Fibroblast of peridontal ligament (primary cell): ENCODE results near the gene INF2.

ENCODE experiments used
- DNase-seq: peaks from one replicate; pipeline ENCODE4 v3.0.0-alpha.2; 2010; ENCODE audit errors: extremely low read depth

INF2 gene

DNA sequence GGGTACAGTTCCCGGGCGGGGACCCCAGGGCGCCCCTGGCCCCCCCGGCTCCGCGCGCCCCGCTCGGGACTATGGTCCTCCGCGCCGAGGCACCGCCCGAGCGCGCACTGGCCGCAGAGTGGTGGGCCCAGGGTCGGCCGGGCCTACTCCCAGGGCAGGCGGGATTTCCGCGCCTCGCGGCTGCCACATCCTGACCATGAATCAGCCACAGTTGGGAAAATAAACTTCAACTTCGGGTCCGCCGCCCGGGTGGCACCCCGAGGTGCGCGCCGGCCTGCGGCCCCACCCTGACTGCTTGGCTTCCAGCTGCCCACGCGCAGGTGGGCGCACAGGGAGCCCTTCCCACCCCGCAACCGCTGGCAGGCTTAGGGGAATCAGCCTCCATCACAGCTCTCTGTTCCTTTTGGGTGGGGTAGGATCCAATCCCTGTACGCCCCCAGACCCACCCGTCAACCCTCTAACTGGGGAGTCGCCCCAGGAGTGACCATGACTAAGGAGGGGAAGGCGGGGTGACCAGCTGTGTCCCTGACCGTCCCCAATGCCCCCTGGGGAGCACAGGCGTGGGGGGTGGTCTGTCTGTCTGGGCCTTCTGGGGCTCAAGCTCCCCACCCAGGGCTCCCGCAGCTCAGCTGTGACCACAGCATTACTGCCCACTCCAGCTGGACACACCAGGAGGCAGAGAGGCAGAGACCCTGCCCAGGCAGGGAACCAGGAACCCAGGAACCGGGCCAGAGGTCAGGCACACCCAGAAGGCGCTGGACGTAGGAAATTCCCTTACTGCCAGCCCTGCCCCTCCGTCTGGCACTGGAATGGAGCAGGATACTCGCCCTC is 678 bp downstream of the INF2 start:
- DNase-seq, result no peak

DNA sequence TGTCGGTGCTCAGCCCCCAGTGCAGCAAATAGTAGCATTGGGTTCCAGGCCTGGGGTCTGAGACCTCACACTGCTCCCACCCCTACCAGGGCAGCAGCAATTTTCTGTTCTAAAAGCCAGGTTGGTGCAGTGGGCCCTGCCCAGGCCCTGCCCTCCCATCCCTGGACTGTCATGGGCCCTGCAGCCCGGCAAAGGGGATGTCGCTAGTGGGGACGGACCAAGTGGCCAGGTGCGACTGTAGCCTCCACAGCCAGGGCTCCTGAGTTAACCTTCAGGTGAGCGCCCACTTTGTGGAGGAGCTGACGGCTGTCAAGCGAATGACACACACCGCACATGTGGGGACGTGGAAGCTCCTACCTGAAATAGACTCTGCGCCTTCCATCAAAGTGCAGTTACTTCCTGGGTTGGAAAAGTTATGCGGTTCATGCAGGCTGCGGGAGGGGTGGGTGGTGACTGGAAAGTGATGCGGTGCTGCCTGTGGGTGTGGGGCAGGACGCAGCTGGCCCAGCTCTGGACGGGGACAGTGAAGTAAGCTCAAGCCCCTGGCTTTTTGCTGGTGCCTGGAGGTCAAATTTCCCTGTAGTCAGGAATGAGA is 1.5 kb downstream of the INF2 start:
- no peak for DNase-seq

DNA sequence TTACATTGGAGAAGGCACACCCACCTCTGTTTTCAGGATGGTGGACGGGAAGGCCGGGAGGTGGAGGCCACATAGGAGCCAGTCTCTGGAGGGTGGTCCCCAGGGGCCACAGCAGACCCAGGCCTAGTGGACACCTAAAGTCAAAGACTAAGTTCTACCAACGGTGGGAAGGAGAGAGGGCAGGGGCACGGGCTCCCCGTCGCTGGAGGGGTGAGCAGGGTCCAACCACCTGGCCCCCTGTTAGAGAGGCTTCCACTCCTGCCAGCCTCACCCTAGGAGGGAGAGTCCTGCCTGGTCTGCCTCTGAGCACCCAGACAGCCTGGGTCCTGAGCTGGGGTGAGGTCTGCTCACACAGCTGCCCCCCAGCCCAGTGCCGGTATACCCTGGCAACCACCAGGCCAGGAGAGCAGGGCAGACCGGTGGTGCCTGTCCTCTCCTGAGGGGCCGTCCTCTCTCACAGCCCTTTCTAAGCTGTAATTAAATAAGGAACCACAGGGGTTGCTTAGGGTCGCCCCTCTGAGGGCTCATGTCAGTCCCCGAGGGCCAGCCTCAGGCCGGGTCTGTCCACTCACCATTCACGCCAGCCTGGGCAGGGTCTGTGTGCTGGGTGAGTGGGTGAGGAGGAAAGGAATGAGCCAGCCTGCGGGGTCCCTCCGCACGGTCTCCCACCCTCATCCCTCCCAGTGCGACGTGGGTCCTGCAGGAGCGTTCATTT is 2.3 kb downstream of the INF2 start:
- no peak for DNase-seq

DNA sequence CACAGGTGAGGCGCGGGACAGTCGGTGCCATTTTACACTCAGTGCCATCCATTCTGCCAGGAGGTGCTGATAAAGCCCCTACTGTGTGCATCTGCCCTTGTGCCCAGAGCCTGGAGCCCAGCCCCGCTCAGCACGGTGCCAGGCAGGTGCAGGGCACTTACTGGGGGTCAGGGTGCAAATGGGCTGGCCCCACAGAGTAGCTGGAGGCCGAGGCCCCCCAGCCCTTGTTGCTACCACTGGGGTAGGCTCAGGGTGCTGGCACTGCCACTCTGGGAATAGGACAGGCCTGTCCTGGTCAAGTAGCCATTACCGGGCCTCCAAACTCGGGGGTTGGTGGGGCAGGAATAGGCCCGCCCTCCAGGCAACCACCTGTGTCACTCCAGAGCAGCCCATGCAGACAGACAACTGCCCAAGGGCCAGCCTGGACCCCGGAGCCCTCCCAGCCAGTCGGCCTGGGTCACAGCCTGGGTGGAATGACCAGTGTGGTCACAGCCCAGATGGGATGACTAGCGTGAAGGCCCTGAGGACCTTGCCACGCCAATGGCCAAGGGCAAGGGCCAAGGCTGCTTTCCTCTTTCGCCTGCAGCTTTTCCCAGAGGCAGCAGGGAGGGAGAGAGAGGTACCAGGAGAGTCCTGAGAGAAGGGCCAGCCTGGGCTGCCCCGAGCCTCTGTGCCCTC is 3.0 kb downstream of the INF2 start:
- no peak for DNase-seq

DNA sequence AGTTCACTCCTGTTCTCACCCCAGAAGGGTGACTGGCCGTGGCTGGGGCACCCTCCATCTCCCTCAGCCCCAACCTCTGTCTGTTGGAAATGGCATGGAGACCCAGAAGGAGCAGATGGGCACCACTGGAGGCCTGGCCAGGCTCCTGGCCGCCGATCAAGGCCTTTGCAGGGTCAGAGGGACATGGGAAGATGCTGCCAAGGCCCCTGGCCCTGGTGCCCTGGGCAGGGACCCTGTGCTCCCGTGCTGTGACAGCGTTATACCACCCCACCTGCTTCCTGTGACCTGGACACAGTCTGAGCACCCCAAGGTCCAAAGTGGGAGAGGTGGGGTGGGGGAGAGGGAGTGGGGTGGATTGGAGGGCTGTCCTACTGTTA is 3.5 kb downstream of the INF2 start:
- no peak for DNase-seq

DNA sequence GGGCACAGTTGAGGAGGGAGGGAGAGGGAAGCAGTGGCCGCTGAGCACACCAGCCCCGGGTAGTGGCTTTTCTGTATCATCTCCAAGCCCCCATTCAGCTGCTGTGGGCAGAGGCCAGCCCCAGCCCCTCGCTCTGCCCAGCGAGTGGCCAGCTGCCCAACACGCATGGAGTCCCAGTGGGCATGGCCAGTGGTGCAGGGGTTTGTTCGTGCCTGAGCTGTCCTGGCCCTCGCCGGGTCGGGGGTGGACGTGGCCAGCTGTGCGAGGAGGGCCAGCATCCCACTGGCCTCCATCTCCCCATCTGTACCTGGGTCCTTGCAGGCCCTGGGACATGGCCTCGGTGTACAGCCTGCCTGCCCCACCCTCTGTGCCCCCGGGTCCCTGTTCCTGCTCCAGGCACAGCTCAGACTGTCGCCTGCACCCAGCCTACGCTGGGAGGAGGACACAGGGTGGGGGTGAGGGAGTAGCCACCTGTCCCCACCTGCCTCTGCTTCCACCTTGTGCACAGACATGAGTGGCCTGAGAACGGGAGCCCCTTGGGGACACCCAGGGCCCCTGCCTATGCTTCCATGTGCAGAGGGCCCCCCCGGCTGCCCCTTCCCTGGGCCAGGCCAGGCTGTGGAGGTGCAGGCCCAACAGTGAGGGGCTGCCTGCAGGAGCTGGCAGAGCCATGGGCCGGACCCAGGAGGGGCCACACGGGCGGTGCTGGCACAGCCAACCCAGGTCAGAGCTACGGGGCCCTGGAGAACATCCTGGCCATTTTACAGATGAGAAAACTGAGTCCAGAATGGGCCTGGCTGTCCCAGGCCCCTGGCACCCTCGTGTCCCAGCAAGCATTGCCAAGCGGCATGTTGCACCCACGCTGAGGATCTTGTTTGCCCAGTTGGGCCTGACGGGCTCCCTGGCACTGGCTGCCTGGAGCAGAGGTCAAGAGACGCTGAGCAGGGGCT is 4.3 kb downstream of the INF2 start:
- DNase-seq, result no peak

DNA sequence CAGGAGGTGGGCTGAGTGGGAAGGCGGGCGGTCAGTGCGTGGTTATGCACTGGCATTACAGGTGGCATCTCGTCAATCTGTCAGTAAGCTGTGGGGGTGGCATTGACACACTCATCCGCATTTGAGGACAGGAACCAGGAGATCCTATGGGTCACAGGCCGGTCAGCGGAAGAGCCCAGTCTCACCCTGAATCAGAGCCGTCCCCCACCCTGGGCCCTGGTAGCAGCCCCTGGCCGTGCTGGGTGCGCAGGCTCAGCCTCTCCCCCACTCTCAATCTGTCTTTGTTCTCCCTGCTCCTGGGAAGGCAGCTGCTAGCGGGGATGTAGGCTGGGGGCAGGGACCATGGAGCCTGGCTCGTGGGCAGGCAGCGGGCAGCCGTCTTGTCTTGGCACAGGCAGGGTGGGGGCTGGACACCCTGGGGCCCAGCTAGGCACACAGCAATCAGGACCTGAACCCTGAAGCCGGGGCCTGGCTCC is 5.1 kb downstream of the INF2 start:
- no peak for DNase-seq

DNA sequence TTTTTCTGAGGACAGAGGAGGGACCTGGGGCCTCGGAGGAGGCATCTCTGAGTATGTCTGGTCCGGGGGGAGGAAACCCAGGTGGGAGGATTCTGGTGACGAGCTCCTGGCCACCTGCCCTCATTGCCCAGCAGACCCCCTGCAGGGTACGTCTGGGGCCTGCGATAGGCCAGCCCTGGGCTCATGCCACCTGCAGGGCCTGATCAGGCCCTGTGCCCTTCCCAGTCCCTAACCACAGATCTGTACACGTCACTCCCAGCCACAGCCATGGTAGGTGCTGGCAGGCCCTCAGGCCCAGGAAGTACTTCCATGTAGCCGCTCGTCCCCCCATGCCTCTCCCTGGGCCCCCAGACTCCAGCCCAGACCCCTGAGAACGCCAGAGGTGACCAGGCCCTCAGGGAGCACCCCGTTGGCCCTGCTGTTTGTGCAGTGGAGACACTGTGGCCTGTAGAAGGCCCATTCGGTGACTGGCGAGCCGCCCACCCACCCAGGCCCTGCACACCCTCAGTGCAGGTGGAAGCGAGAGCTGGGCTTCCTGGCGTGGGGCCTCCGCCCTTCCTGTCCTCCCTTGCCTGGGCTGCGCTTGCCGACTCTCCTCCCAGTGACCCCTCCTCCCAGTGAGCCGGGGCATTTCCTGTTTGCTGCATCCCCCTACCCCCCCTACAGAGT is 5.7 kb downstream of the INF2 start:
- DNase-seq, result no peak

DNA sequence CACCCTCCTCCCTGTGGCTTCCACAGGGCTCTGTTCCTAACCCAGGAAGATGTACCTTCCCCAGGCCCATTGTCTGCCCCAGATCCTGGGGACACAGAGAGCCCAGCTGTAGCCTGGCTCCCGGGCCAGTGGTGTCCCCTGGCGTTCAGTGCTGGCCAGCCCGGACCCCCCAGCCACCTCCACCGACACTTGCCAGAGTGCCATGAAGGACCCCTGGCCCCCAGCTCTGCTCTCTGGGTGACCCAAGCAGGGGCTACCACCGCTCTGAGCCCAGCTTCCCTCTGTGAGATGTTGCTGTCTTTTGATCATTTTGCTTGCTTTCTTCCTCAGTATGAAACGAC is 6.2 kb downstream of the INF2 start:
- no peak for DNase-seq

DNA sequence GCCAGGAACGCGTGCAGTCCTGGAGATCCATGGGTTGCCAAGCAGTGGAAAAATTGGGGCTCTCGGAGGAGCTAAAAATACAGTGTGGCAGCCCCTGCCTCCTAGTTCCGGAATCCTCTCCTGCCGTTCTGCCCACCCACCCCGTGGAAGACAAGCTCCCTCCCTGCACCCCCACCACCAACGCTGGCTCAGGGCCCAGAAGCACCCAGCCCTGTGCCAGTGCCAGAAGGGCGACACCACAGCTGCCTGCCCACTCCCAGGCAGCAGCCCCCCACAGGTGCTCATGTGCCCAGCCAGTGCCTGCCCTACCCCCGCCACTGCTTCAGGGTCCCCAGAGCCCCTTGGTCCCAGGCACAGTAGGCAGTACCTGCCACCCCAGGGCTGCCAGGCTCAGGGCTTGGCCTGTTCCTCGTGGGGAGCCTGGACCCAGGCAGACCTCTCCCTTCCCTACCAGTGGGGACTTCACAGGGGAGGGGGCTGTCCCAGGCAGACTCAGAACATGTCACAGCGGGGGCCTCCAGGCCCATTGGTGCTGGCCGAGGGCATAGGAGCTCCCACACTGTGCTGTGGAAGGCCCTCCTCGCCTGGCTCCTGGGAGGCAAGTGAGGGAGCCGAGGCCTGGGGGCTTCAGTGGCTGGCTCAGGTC is 7.4 kb downstream of the INF2 start:
- no peak for DNase-seq

DNA sequence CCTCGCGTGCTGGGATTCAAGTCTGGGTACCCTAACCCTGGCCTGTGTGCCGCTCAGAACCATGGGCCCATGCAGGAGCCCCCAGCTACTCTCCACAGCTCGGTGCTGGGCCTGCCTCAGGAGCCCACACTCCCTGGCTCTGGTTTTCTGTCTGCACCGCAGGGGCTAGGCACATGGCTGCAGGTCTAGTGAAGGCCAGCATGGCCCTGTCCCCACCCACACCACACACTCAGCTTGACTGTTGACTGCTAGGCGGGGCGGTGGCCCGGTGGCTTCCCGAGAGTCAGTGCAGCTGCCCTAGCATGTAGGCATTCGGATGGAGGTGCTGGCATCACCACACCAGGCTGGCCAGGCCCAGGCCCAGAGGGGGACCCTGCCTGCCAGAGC is 7.9 kb downstream of the INF2 start:
- DNase-seq, result no peak

DNA sequence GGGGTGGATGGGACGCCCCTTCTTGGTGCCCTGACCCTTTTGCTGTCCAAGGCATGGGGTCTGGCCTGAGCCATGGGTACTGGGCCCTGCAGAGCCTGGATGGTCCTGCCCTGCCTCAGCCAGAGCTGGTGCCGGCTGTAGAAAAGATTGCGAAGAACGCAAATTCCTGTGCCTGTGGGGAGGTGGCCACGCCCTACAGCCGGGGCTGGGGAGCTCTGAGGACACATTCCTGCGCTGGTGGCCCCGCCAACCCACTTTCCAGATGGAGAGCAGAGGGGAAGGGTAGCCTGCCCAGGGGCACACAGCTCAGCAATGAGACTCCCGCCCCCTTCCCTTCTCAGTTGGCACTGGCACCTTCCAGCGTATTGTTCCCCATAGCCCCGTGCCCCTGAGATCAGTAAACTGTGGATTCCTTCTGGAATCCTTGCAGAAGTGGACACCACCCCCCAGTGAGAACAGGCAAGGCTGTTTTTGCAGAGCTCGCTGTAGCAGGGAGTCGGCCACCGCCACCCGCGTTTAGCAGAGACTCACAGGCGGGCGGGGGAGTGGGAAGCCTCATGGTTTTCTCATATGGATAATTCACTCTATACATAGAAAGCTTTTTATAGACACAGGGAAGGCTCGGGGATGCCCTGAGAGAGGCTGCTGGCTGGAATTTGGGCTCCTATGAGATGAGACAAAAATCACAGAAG is 8.6 kb downstream of the INF2 start:
- DNase-seq, result no peak

DNA sequence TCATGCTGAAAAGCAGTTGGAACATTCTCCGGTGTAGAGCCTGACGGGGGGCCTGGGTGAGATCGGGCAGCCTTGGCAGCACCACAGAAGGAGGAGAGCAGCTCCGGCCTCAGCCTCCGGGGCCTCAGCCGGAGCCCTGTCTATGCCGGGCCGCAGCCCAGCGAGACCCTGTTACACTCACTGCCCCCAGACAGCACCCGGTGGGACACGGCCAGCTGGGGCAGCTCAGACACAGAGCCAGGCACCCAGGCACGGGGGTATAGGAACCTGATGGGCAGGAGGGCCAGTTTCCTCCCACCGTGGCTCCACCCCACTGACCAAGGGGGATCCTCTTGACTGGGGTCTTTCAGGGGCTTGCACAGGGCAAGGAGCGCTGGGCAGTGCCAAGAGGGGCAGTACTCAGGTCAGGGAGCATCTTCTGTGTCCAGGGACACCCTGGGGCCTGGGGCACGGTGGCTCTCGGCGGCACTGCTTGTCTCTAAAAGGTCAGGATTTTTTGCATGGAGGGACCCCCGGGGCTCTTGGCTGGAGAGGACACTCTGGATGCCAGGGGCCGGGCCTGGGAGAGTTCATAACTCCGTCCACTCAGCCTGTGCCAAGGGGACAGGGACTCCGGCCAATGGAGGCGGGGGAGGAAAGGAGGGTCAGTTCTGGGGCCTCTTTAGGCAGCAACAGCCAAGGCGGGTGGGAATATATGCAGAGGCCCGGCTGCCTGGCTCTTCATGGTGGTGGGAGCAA is 9.4 kb downstream of the INF2 start:
- no peak for DNase-seq

DNA sequence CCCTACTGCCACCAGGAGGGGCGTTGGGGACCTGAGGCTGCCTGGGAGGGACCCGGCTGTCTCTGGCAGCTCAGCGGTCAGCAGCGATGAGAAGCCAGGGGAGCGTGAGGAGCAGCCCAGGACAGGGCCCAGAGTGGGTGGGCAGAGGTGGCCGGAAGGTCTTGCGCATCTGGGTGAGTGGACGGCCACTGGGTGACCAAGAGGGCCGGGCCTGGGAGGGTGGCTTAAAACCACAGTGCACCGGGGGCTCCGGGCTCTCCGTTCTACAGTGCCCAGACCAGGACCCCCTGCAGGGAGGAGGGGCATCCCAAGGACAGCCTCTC is 10.0 kb downstream of the INF2 start:
- DNase-seq, result no peak

DNA sequence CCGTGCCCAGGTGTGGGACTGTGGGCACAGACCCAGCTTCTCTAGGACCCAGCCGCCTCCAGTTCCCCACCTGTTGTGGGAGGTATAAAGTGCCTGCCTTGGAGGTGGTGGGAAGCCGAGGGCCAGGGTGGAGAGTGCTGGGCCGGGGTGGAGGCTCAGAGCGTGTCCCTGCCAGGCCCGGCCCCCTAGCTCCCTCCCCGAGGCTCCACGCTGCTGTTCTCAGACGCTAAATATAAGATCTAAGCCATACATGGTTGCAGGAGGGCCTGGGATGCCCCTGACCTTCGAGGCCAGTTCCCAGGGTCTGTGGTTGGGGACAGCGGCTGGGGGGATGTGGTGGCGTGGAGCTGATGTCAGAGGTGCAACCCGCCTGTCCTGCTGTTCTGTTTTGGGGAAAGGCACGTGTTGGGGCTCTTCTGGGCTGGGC is 10.8 kb downstream of the INF2 start:
- DNase-seq, result no peak

DNA sequence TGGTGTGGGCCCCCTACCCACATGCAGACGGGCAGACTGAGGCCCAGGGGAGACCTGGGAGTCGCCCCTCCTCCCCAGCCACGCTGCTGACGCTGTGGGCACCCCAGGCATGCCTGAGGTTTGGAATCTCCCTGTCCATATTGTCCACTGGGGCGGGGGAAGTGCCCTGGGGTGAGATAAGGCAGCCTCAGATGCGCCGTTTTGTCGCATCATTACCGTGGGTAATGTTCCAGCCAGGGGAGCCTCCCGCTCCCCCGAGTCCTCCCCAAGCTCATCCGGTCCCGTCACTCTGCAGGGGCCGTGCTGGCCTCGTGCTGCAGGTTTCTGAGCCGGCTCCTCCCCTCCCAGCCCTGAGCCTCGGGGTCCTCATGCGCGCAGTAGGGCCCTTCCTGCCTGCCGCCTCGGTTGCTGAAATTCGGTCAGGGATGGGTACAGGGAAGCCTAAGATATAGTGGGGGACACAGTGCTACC is 11.4 kb downstream of the INF2 start:
- DNase-seq, result no peak

DNA sequence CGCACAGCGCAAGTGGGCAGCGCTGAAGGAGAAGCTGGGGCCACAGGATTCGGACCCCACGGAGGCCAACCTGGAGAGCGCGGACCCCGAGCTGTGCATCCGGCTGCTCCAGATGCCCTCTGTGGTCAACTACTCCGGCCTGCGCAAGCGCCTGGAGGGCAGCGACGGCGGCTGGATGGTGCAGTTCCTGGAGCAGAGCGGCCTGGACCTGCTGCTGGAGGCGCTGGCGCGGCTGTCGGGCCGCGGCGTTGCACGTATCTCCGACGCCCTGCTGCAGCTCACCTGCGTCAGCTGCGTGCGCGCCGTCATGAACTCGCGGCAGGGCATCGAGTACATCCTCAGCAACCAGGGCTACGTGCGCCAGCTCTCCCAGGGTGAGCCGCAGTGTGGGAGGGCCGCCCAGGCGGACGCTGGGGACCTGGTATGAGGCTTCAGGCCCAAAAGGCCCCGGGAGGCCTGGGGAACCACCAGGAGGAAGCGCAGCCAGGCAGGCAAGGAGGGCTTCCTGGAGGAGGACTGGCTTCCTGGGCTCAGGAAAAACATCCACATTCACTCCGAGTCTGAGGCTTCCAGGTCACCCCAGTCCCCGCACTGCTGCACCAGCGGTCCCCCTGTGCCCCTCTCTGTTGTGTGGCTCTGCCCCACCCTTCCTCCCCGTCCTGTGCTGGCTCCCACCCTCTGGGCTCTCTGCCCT is 12.1 kb downstream of the INF2 start:
- DNase-seq, result no peak

DNA sequence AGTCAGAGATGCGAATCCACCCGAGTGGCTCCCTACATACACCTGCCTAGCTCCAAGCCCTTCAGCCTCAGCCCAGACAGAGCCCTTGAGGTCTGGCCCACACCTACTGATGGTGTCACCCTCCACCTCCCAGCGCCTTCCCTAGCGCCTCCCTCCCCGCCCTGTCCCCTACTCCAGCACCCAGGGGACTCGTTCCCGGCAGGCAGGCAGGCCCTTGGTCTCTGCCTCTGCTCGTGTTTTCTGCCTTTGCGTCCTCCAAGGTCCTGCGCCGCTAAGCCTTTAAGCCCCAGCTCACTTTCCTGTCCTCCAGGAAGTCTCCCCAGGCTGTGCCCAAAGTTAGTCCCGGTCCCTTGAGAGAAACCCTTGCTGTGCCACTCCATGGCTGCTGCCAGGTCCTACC is 12.7 kb downstream of the INF2 start:
- no peak for DNase-seq
